NT2/D1 (cell line): ENCODE data around the gene USP6NL.

Experiments used
- DNase-seq: peaks from one replicate; pipeline ENCODE4 v3.0.0-alpha.2; 2011; ENCODE audit warnings: low read depth, low spot score
- H3K27me3 ChIP-seq: 2 replicates; pipeline ENCODE4 v1.6.0; 2011; ENCODE audit warnings: mild to moderate bottlenecking; ENCODE audit not compliant: insufficient read length, insufficient read depth
- H3K36me3 ChIP-seq: 2 replicates; pipeline ENCODE4 v1.6.1; 2011; ENCODE audit warnings: mild to moderate bottlenecking, low read length, mixed read lengths; ENCODE audit not compliant: insufficient read depth, insufficient read length
- H3K4me1 ChIP-seq: 2 replicates; pipeline ENCODE4 v1.5.1; 2011; ENCODE audit not compliant: insufficient read depth, insufficient read length
- H3K4me3 ChIP-seq: 2 replicates; pipeline ENCODE4 v1.5.1; 2011; ENCODE audit warnings: low read depth; ENCODE audit not compliant: insufficient read length
- H3K9ac ChIP-seq: 2 replicates; pipeline ENCODE4 v1.6.0; 2011; ENCODE audit warnings: low read depth; ENCODE audit not compliant: insufficient read length
- H3K9me3 ChIP-seq: 2 replicates; pipeline ENCODE4 v1.5.1; 2011; ENCODE audit warnings: mild to moderate bottlenecking, low read length; ENCODE audit not compliant: insufficient read depth
- SUZ12 ChIP-seq: IDR thresholded peaks from 2 replicates; pipeline ENCODE4 v1.6.1; 2011; ENCODE audit not compliant: insufficient read length, insufficient read depth; ENCODE audit errors: extremely low read depth
- YY1 ChIP-seq: IDR thresholded peaks from 2 replicates; pipeline ENCODE4 v1.6.1; 2011; ENCODE audit not compliant: insufficient read length, insufficient read depth
- ZNF274 ChIP-seq: IDR thresholded peaks from 2 replicates; pipeline ENCODE4 v1.6.1; 2011; ENCODE audit warnings: mild to moderate bottlenecking, low read depth, low read length

Gene USP6NL

GRCh38 chr10:11535346-11535959 lies 76.0 kb downstream of the USP6NL start:
- DNase-seq, result no peak

GRCh38 chr10:11533328-11533781 lies 78.1 kb downstream of the USP6NL start:
- DNase-seq, result no peak
- no peaks in the 10 kb centered on the region for H3K27me3 ChIP-seq
- H3K4me1 ChIP-seq, result no peaks in the 10 kb centered on the region
- H3K36me3 ChIP-seq, result no peaks in the 10 kb centered on the region
- no peak for TF ChIP-seq ZNF274
- TF ChIP-seq SUZ12, result no peak
- no peak for TF ChIP-seq YY1
- H3K4me3 ChIP-seq, result no peak overlapping the region
- H3K9ac ChIP-seq, result no peak overlapping the region
- H3K9me3 ChIP-seq, result no peaks in the 10 kb centered on the region

More at GRCh38 chr10:11535346-11535959, 76.0 kb downstream of the USP6NL start:
- H3K4me1 ChIP-seq, result no peaks in the 10 kb centered on the region
- no peaks in the 10 kb centered on the region for H3K36me3 ChIP-seq
- H3K9me3 ChIP-seq, result no peaks in the 10 kb centered on the region
- no peaks in the 10 kb centered on the region for H3K27me3 ChIP-seq
- H3K4me3 ChIP-seq, result no peak overlapping the region
- H3K9ac ChIP-seq, result no peak overlapping the region
- no peak for TF ChIP-seq SUZ12
- no peak for TF ChIP-seq YY1
- no peak for TF ChIP-seq ZNF274

- H3K4me3 ChIP-seq, result no peak overlapping the region
- TF ChIP-seq YY1 (no peak), ZNF274 (no peak), SUZ12 (no peak)
- H3K9me3 ChIP-seq, result no peaks in the 10 kb centered on the region
- H3K36me3 ChIP-seq, result no peaks in the 10 kb centered on the region
- no peak overlapping the region for H3K9ac ChIP-seq
- H3K27me3 ChIP-seq, result no peaks in the 10 kb centered on the region
- H3K4me1 ChIP-seq, result no peaks in the 10 kb centered on the region
- DNase-seq, result no peak
Observed at GRCh38 chr10:11532306-11532705, 79.1 kb downstream of the USP6NL start.

DNA sequence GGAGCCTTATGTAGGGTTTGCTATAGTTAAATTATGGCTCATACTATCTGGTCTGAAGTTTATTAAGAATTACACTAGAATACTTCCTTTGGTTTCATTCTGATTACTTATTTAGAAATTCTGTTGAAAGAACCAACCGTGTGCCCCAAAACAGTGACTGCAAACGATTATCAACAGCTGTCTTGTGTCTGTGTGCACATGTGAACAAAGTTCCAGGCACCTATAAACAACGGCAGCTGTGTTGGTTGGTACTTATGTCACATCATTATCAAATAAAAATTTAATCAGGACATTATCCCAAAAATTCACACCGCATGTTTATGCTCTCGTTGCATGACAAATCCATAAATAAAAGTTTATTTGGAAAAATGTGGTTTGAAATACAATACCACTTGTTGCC lies 80.6 kb downstream of the USP6NL start:
- Histone ChIP-seq H3K36me3 (no peaks in the 10 kb centered on the region), H3K27me3 (no peaks in the 10 kb centered on the region), H3K4me3 (no peak overlapping the region), H3K9ac (no peak overlapping the region), H3K9me3 (no peaks in the 10 kb centered on the region), H3K4me1 (no peaks in the 10 kb centered on the region)
- no peak for DNase-seq
- TF ChIP-seq SUZ12 (no peak), ZNF274 (no peak), YY1 (no peak)

DNA sequence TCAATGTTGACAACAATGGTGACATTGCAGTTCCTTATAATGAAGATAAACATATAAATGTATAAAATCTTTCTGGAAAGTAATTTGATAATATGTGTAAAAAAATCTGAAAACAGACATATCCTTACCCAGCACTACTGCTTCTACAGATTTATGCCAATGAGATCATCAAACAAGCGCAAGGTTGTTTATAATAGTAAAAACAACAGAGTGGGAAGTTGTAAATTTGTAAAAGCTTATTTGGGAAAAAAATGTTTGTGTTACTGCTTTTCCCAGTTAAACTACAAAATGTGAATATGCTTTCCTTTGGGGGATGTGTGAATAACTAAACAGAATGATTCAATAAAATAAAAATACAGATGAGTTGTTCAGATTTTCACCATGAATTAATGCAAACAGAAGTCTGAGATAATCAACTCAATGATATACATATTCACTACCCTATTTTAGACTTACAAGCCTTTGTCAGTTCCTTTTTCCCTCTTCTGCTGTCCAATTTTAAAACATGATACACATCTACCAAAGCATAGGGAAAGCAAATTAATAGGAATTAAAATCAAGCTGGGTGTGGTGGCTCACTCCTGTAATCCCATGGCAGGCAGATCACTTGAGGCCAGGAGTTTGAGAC lies 82.1 kb downstream of the USP6NL start:
- DNase-seq, result no peak
- no peak for TF ChIP-seq ZNF274
- no peak for TF ChIP-seq SUZ12
- no peak for TF ChIP-seq YY1
- no peaks in the 10 kb centered on the region for H3K4me1 ChIP-seq

DNA sequence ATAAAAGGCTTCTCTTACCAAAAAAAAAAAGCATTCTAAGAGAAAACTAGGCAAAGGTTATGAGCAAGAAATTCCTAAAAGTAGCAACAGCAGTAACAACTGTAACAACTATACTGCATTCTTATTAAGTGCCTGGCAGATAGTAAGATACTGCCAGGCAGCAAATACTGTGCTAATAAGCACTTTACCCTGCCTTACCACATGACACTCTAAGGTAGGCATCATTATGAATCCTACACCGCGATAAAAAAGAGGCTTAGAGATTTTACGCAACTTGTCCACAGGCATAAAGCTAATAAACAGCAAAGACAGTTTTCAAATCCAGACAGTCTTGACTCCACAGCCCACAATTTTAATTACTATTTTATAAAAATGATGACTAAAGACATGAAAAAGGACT lies 83.2 kb downstream of the USP6NL start:
- Histone ChIP-seq H3K27me3 (no peaks in the 10 kb centered on the region), H3K9me3 (no peaks in the 10 kb centered on the region), H3K9ac (no peak overlapping the region), H3K36me3 (no peaks in the 10 kb centered on the region), H3K4me1 (no peaks in the 10 kb centered on the region), H3K4me3 (no peak overlapping the region)
- DNase-seq, result no peak
- no peak for TF ChIP-seq YY1
- TF ChIP-seq ZNF274, result no peak
- no peak for TF ChIP-seq SUZ12

More for the DNA sequence above, 82.1 kb downstream of the USP6NL start:
- Histone ChIP-seq H3K4me3 (no peak overlapping the region), H3K27me3 (no peaks in the 10 kb centered on the region), H3K36me3 (no peaks in the 10 kb centered on the region), H3K9ac (no peak overlapping the region), H3K9me3 (no peaks in the 10 kb centered on the region)

DNA sequence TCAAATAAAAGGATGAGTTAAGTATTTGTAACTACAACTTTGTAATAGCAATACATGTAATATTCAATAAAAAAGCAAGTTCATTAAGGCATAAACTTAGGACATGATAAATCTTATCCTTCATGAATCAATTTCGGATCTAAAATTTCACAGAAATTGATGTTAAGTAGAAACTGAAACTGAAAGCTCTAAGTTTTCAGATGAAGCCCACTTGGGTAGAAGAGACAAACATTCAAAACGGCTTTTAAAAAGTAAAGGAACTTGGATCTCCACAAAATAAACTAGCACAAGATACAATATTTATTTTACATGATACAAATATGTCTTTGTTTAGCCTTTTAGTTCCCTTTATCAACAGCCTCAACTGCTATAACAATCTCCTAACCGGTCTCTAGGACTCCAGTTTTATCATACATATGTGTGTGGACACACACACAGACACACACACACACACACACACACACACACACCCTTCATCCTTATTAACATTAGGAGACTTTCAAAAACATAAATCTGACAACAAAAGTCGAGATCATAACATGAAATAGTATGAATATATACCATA lies 83.7 kb downstream of the USP6NL start:
- DNase-seq, result no peak
- TF ChIP-seq YY1 (no peak), ZNF274 (no peak), SUZ12 (no peak)
- no peak overlapping the region for H3K4me3 ChIP-seq
- H3K9ac ChIP-seq, result no peak overlapping the region
- no peaks in the 10 kb centered on the region for H3K36me3 ChIP-seq
- H3K9me3 ChIP-seq, result no peaks in the 10 kb centered on the region
- H3K27me3 ChIP-seq, result no peaks in the 10 kb centered on the region
- no peaks in the 10 kb centered on the region for H3K4me1 ChIP-seq
